Measurements from ENCODE around the gene DFFB. TPM values are rescaled to one million over a fixed set of nuclear protein-coding genes. Genes with fewer than 3 reads are reported as not detected.

The DFFB gene
- total and polyA plus RNA-seq, 4 donors, result 5.1 to 12.1 (median 5.8) TPM

GRCh38 chr1:3816331-3817137 is 40.7 kb upstream of the DFFB start:
- no peaks in the 10 kb centered on the region for H3K27me3 ChIP-seq (ENCODE audit: control insufficient read depth in 3 of 3, insufficient read depth in 3 of 3, low read length in 2 of 3)
- TF ChIP-seq, protein P1, sequence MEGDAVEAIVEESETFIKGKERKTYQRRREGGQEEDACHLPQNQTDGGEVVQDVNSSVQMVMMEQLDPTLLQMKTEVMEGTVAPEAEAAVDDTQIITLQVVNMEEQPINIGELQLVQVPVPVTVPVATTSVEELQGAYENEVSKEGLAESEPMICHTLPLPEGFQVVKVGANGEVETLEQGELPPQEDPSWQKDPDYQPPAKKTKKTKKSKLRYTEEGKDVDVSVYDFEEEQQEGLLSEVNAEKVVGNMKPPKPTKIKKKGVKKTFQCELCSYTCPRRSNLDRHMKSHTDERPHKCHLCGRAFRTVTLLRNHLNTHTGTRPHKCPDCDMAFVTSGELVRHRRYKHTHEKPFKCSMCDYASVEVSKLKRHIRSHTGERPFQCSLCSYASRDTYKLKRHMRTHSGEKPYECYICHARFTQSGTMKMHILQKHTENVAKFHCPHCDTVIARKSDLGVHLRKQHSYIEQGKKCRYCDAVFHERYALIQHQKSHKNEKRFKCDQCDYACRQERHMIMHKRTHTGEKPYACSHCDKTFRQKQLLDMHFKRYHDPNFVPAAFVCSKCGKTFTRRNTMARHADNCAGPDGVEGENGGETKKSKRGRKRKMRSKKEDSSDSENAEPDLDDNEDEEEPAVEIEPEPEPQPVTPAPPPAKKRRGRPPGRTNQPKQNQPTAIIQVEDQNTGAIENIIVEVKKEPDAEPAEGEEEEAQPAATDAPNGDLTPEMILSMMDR (IDR thresholded peaks at IDR 0.05; ENCODE audit: control extremely low read depth, extremely low read depth), result no peak
- no peaks in the 10 kb centered on the region for H3K4me1 ChIP-seq (ENCODE audit: control insufficient read depth in 5 of 5, insufficient read depth in 5 of 5, low read length in 5 of 5)
- WGBS, 2 donors, result 90 to 91% methylated on average over 38 of the region's 38 CpGs
- H3K27ac ChIP-seq (ENCODE audit: low read depth in 1 of 2, low read length in 1 of 2), result no peak overlapping the region
- no peak for ATAC-seq (ENCODE audit: insufficient read depth, low FRiP score)
- DNase-seq, result no peak
- no peak overlapping the region for H3K4me3 ChIP-seq
- H3K9ac ChIP-seq (ENCODE audit: insufficient read depth in 1 of 2, low read length in 2 of 2), result no peak overlapping the region
- peaks cover 0 to 41% (median 11%) of the 10 kb centered on the region in 4 donors for H3K36me3 ChIP-seq (ENCODE audit: control insufficient read depth in 4 of 4, insufficient read depth in 4 of 4, low read length in 4 of 4)
- no peaks in the 10 kb centered on the region for H3K9me3 ChIP-seq (ENCODE audit: control insufficient read depth in 4 of 4, insufficient read depth in 3 of 4, low read length in 3 of 4)

DNA sequence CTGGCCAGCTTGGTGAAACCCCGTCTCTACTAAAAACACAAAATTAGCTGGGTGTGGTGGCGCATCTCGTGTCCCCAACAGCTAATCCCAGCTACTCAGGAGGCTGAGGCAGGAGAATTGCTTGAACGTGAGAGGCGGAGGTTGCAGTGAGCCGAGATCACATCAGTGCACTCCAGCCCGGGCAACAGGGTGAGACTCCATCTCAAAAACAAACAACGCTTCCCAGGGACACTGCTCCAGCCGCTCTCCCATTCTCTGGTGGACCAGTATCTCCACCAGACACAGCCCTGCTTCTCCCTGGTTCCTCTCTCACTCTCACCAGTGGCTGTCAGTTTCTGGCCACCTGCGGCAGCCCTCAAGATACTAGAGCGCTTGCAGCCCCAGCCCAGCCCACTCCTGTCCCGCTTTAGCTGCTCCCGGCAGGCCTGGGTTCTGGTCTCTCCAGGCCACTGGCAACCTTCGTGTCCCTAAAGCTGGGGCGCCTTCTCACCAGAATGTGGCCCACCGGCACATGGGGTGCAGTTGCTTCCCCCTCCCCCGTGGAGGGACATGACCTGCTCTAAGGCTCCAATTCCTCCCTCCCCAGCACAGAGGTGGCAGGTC is 40.0 kb upstream of the DFFB start:
- DNase-seq (no peak), ATAC-seq (ENCODE audit: insufficient read depth, low FRiP score) (no peak)
- TF ChIP-seq, protein P1 (IDR thresholded peaks at IDR 0.05; ENCODE audit: control extremely low read depth, extremely low read depth), result no peak
- no peaks in the 10 kb centered on the region for H3K4me1 ChIP-seq (ENCODE audit: control insufficient read depth in 5 of 5, insufficient read depth in 5 of 5, low read length in 5 of 5)
- H3K9me3 ChIP-seq (ENCODE audit: control insufficient read depth in 4 of 4, insufficient read depth in 3 of 4, low read length in 3 of 4), result no peaks in the 10 kb centered on the region
- peaks cover 0 to 47% (median 11%) of the 10 kb centered on the region in 4 donors for H3K36me3 ChIP-seq (ENCODE audit: control insufficient read depth in 4 of 4, insufficient read depth in 4 of 4, low read length in 4 of 4)
- H3K27me3 ChIP-seq (ENCODE audit: control insufficient read depth in 3 of 3, insufficient read depth in 3 of 3, low read length in 2 of 3), result no peaks in the 10 kb centered on the region
- H3K9ac ChIP-seq (ENCODE audit: insufficient read depth in 1 of 2, low read length in 2 of 2), result no peak overlapping the region
- H3K27ac ChIP-seq (ENCODE audit: low read depth in 1 of 2, low read length in 1 of 2), result no peak overlapping the region
- H3K4me3 ChIP-seq, result no peak overlapping the region
- WGBS, 2 donors, result 95 to 96% methylated on average over 17 of the region's 17 CpGs

- ATAC-seq (ENCODE audit: insufficient read depth, low FRiP score), result no peak
- Histone ChIP-seq H3K9ac (ENCODE audit: insufficient read depth in 1 of 2, low read length in 2 of 2) (no peak overlapping the region), H3K27ac (ENCODE audit: low read depth in 1 of 2, low read length in 1 of 2) (no peak overlapping the region), H3K36me3 (ENCODE audit: control insufficient read depth in 4 of 4, insufficient read depth in 4 of 4, low read length in 4 of 4) (peaks cover 0 to 52% (median 11%) of the 10 kb centered on the region in 4 donors), H3K4me1 (ENCODE audit: control insufficient read depth in 5 of 5, insufficient read depth in 5 of 5, low read length in 5 of 5) (no peaks in the 10 kb centered on the region), H3K4me3 (no peak overlapping the region), H3K9me3 (ENCODE audit: control insufficient read depth in 4 of 4, insufficient read depth in 3 of 4, low read length in 3 of 4) (no peaks in the 10 kb centered on the region), H3K27me3 (ENCODE audit: control insufficient read depth in 3 of 3, insufficient read depth in 3 of 3, low read length in 2 of 3) (no peaks in the 10 kb centered on the region)
- 91 to 92% methylated on average over 28 of the region's 28 CpGs for WGBS, 2 donors
- DNase-seq, result no peak
- TF ChIP-seq, protein P1 (IDR thresholded peaks at IDR 0.05; ENCODE audit: control extremely low read depth, extremely low read depth), result no peak
These were observed 39.3 kb upstream of the DFFB start for GRCh38 chr1:3817821-3818597.

All from lung (tissue), 12 donors.